CD4-positive, CD25-positive, alpha-beta regulatory T cell (primary cell): ENCODE measurements around the gene TH. TPM values are rescaled to one million over a fixed set of nuclear protein-coding genes. Genes with fewer than 3 reads are reported as not detected.

Source experiments
- ATAC-seq, 2 donors: fragments of 150-1000 bp; cut with Tn5 transposase; one replicate each; pipeline ENCODE4 v1.10.0; 2021; ENCODE audit warnings: low read depth in 2 of 2, moderate number of reproducible peaks in 2 of 2, moderate library complexity in 1 of 2
- DNase-seq, 3 donors: peaks; one replicate each; pipeline versions ENCODE4 v3.0.0 to v3.0.0-alpha.2; 2012 to 2022; ENCODE audit warnings: mixed read lengths in 1 of 3
- H3K27ac ChIP-seq: one replicate; pipeline ENCODE4 v1.7.0; 2013; ENCODE audit warnings: mild to moderate bottlenecking, low read length; ENCODE audit not compliant: insufficient read depth, poor library complexity, severe bottlenecking
- H3K27me3 ChIP-seq: one replicate; pipeline ENCODE4 v1.7.0; 2013; ENCODE audit warnings: low read length; ENCODE audit not compliant: control insufficient read depth, insufficient read depth
- H3K36me3 ChIP-seq: one replicate; pipeline ENCODE4 v1.7.0; 2013; ENCODE audit warnings: mild to moderate bottlenecking, low read length, moderate library complexity; ENCODE audit not compliant: control insufficient read depth, insufficient read depth
- H3K4me1 ChIP-seq: 2 replicates; pipeline ENCODE4 v1.7.0; 2013; ENCODE audit warnings: mild to moderate bottlenecking, low read length; ENCODE audit not compliant: insufficient read depth, control insufficient read depth, poor library complexity, severe bottlenecking
- H3K4me3 ChIP-seq: one replicate; pipeline ENCODE4 v1.7.0; 2013; ENCODE audit warnings: low read depth, mild to moderate bottlenecking, low read length, moderate library complexity
- H3K9me3 ChIP-seq, 2 experiments: 1 replicate in 1 of 2; 2 replicates in 1 of 2; pipeline ENCODE4 v1.7.0; 2013; ENCODE audit warnings: low read length in 2 of 2, mild to moderate bottlenecking in 1 of 2, moderate library complexity in 1 of 2; ENCODE audit not compliant: control insufficient read depth in 2 of 2
- H3K27ac Mint-ChIP-seq, 3 donors: one replicate each; pipeline ENCODE4 v1.8.0; 2020 to 2022; ENCODE audit warnings: mild to moderate bottlenecking in 3 of 3, mixed read lengths in 3 of 3, moderate library complexity in 2 of 3
- H3K27me3 Mint-ChIP-seq: one replicate; pipeline ENCODE4 v1.8.0; 2022; ENCODE audit warnings: mild to moderate bottlenecking, mixed read lengths
- H3K36me3 Mint-ChIP-seq: one replicate; pipeline ENCODE4 v1.8.0; 2020; ENCODE audit warnings: mixed read lengths
- H3K4me1 Mint-ChIP-seq, 4 donors: one replicate each; pipeline ENCODE4 v1.8.0; 2020 to 2022; ENCODE audit warnings: mixed read lengths in 4 of 4, mild to moderate bottlenecking in 1 of 4
- H3K4me3 Mint-ChIP-seq, 4 donors: one replicate each; pipeline ENCODE4 v1.8.0; 2020 to 2022; ENCODE audit warnings: mild to moderate bottlenecking in 4 of 4, mixed read lengths in 4 of 4, moderate library complexity in 3 of 4
- H3K9me3 Mint-ChIP-seq, 7 donors: one replicate each; pipeline ENCODE4 v1.8.0; 2020 to 2022; ENCODE audit warnings: mixed read lengths in 7 of 7, mild to moderate bottlenecking in 3 of 7, moderate library complexity in 2 of 7
- polyA plus RNA-seq, 4 donors: library from polyadenylated mRNA; unstranded; fragments of 300-500 nt; fragmentation: Illumina TruSeq; gene quantifications; one replicate each; pipeline ENCODE4 v1.2.3, GENCODE V29; 2021
- total RNA-seq: library from RNA; stranded (reverse); gene quantifications from one replicate; pipeline ENCODE4 v1.2.3, GENCODE V29; 2022

Gene TH
- total and polyA plus RNA-seq, 5 donors from 2014 or later = not detected

GRCh38 chr11:2159536-2160413 lies 11.8 kb downstream of the TH start:
- H3K9me3 ChIP-seq = no peaks in the 10 kb centered on the region
- H3K4me1 Mint-ChIP-seq = no peaks in the 10 kb centered on the region
- no peak overlapping the region for H3K4me3 Mint-ChIP-seq
- no peaks in the 10 kb centered on the region for H3K9me3 Mint-ChIP-seq
- H3K27me3 ChIP-seq = no peaks in the 10 kb centered on the region
- no peaks in the 10 kb centered on the region for H3K36me3 Mint-ChIP-seq
- DNase-seq (no peak), ATAC-seq (no peak)
- H3K27ac ChIP-seq = no peak overlapping the region
- no peak overlapping the region for H3K4me3 ChIP-seq
- no peaks in the 10 kb centered on the region for H3K27me3 Mint-ChIP-seq
- no peaks in the 10 kb centered on the region for H3K4me1 ChIP-seq
- no peaks in the 10 kb centered on the region for H3K36me3 ChIP-seq
- H3K27ac Mint-ChIP-seq = no peak overlapping the region

GRCh38 chr11:2158966-2159365 lies 12.6 kb downstream of the TH start:
- ATAC-seq (no peak), DNase-seq (no peak)
- Histone ChIP-seq H3K27me3 (no peaks in the 10 kb centered on the region), H3K27ac (no peak overlapping the region), H3K9me3 (no peaks in the 10 kb centered on the region), H3K4me1 (no peaks in the 10 kb centered on the region), H3K36me3 (no peaks in the 10 kb centered on the region), H3K4me3 (no peak overlapping the region)
- Mint-ChIP-seq H3K9me3 (no peaks in the 10 kb centered on the region), H3K27me3 (no peaks in the 10 kb centered on the region), H3K4me3 (no peak overlapping the region), H3K4me1 (no peaks in the 10 kb centered on the region), H3K36me3 (no peaks in the 10 kb centered on the region), H3K27ac (no peak overlapping the region)

- H3K4me1 ChIP-seq = no peaks in the 10 kb centered on the region
- no peaks in the 10 kb centered on the region for H3K9me3 ChIP-seq
- ATAC-seq (no peak), DNase-seq (no peak)
- H3K4me1 Mint-ChIP-seq = no peaks in the 10 kb centered on the region
- no peak overlapping the region for H3K27ac Mint-ChIP-seq
- H3K9me3 Mint-ChIP-seq = no peaks in the 10 kb centered on the region
- H3K36me3 Mint-ChIP-seq = no peaks in the 10 kb centered on the region
- H3K27me3 ChIP-seq = no peaks in the 10 kb centered on the region
- no peaks in the 10 kb centered on the region for H3K36me3 ChIP-seq
- H3K4me3 Mint-ChIP-seq = no peak overlapping the region
- H3K27me3 Mint-ChIP-seq = no peaks in the 10 kb centered on the region
- no peak overlapping the region for H3K27ac ChIP-seq
- H3K4me3 ChIP-seq = no peak overlapping the region
These were observed 13.3 kb downstream of the TH start for GRCh38 chr11:2158296-2158737.

GRCh38 chr11:2157294-2158040 lies 14.1 kb downstream of the TH start:
- H3K27ac Mint-ChIP-seq = no peak overlapping the region
- H3K4me1 Mint-ChIP-seq = no peaks in the 10 kb centered on the region
- H3K4me3 ChIP-seq = no peak overlapping the region
- no peak overlapping the region for H3K4me3 Mint-ChIP-seq
- H3K9me3 Mint-ChIP-seq = no peaks in the 10 kb centered on the region
- ATAC-seq (no peak), DNase-seq (no peak)
- no peaks in the 10 kb centered on the region for H3K9me3 ChIP-seq
- no peaks in the 10 kb centered on the region for H3K4me1 ChIP-seq
- H3K27ac ChIP-seq = no peak overlapping the region
- no peaks in the 10 kb centered on the region for H3K36me3 Mint-ChIP-seq
- H3K27me3 Mint-ChIP-seq = no peaks in the 10 kb centered on the region
- H3K36me3 ChIP-seq = no peaks in the 10 kb centered on the region
- H3K27me3 ChIP-seq = no peaks in the 10 kb centered on the region

DNA sequence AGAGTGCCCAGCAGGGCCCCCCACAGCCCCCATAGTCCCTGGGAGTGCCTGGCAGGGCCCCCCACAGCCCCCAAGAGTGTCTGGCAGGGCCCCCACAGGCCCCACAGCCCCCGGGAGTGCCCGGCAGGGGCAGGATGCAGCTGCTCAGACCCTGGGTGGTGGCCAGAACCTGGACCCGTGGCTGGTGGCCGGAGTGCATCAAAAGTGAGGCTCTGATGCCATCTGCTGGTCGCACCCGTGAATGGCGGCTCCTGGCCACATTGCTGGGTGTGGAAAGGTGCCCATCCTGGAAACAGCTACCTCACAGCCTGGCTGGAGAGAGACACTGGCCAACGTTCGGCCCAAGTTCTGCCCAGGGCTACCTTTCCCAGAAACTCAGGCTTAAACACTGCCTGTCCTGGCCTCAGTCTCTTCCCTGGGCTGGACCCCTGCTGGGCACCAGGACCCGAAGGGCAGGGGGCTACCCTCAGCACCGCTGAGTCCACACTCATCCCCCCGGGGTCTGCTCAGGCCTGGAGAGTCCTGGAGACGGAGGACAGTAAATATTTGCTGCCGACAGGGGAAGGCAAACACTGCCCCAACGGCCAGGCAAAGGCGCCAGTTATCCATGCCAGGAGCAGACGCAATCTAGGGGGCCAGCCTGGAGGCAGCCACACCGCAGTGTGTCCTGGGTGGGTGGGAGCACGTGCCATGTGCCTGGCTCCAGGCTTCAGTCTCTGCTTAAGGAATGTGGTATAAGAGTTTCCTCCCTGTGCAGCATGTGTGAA lies 15.0 kb downstream of the TH start:
- no peaks in the 10 kb centered on the region for H3K36me3 ChIP-seq
- Mint-ChIP-seq H3K4me3 (no peak overlapping the region), H3K9me3 (no peaks in the 10 kb centered on the region), H3K27ac (no peak overlapping the region), H3K4me1 (peaks cover 0 to 4% (median 4%) of the 10 kb centered on the region in 4 donors), H3K27me3 (peaks cover 3% of the 10 kb centered on the region), H3K36me3 (no peaks in the 10 kb centered on the region)
- no peaks in the 10 kb centered on the region for H3K9me3 ChIP-seq
- H3K27ac ChIP-seq = no peak overlapping the region
- H3K4me1 ChIP-seq = peaks cover 4% of the 10 kb centered on the region
- no peak overlapping the region for H3K4me3 ChIP-seq
- peak in 2 of 3 donors; percentile 16 to 27 for DNase-seq
- H3K27me3 ChIP-seq = no peaks in the 10 kb centered on the region
- ATAC-seq = no peak

DNA sequence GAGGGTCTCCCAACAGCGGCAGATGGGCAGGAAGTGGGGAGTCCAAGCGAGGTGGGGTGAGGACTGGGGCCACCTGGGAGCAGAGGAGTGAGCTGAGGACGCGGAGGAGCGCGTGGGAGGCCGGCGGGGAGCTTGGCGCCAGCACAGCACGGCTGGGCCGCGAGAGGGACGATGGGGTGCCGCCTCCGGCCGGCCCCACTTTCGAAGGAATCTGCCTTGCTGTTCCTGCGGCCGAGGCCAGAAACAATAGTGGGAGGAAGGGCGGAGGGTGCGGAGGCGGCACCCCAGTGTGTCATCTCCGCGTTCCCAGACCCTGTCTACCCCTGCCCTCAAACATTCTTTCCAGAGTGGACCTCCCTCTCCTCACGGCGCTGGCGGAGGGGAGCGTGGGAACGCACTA lies 16.1 kb downstream of the TH start:
- no peaks in the 10 kb centered on the region for H3K9me3 ChIP-seq
- H3K27ac ChIP-seq = no peak overlapping the region

GRCh38 chr11:2154889-2155288 lies 16.7 kb downstream of the TH start:
- Mint-ChIP-seq H3K27ac (no peak overlapping the region), H3K4me1 (peaks cover 0 to 8% (median 5%) of the 10 kb centered on the region in 4 donors), H3K4me3 (no peak overlapping the region), H3K27me3 (peaks cover 18% of the 10 kb centered on the region), H3K9me3 (no peaks in the 10 kb centered on the region), H3K36me3 (no peaks in the 10 kb centered on the region)
- Histone ChIP-seq H3K4me1 (peaks cover 6% of the 10 kb centered on the region), H3K36me3 (no peaks in the 10 kb centered on the region), H3K27me3 (peaks cover 2% of the 10 kb centered on the region), H3K4me3 (no peak overlapping the region), H3K9me3 (no peaks in the 10 kb centered on the region), H3K27ac (no peak overlapping the region)
- no peak for DNase-seq
- ATAC-seq = no peak

More for the DNA sequence above, 16.1 kb downstream of the TH start:
- DNase-seq (no peak), ATAC-seq (no peak)
- Mint-ChIP-seq H3K36me3 (no peaks in the 10 kb centered on the region), H3K9me3 (no peaks in the 10 kb centered on the region), H3K27me3 (peaks cover 14% of the 10 kb centered on the region), H3K4me1 (peaks cover 0 to 8% (median 5%) of the 10 kb centered on the region in 4 donors), H3K27ac (no peak overlapping the region), H3K4me3 (no peak overlapping the region)
- H3K4me3 ChIP-seq = no peak overlapping the region
- no peaks in the 10 kb centered on the region for H3K27me3 ChIP-seq
- H3K4me1 ChIP-seq = peaks cover 6% of the 10 kb centered on the region
- no peaks in the 10 kb centered on the region for H3K36me3 ChIP-seq
